GM13976 (cell line): ENCODE results near the gene DLST.

ENCODE experiments used
- DNase-seq: peaks from one replicate; pipeline ENCODE4 v3.0.0; 2012; ENCODE audit warnings: low spot score
- in situ Hi-C: fragments of 300-500 bp; cut with MboI; formaldehyde crosslinking; loops from one replicate; pipeline ENCODE4 v1.12.0; 2022; ENCODE audit warnings: low sequenced_read_pairs, mixed read lengths, inconsistent platforms; ENCODE audit not compliant: unreplicated experiment
- TF ChIP-seq, protein P1 (sequence below): IDR thresholded peaks from 2 replicates; pipeline ENCODE4 v1.5.1; 2012; ENCODE audit warnings: borderline replicate concordance, mild to moderate bottlenecking; ENCODE audit not compliant: insufficient read depth; ENCODE audit errors: extremely low read depth, missing control alignments, control extremely low read depth

The DLST gene

DNA sequence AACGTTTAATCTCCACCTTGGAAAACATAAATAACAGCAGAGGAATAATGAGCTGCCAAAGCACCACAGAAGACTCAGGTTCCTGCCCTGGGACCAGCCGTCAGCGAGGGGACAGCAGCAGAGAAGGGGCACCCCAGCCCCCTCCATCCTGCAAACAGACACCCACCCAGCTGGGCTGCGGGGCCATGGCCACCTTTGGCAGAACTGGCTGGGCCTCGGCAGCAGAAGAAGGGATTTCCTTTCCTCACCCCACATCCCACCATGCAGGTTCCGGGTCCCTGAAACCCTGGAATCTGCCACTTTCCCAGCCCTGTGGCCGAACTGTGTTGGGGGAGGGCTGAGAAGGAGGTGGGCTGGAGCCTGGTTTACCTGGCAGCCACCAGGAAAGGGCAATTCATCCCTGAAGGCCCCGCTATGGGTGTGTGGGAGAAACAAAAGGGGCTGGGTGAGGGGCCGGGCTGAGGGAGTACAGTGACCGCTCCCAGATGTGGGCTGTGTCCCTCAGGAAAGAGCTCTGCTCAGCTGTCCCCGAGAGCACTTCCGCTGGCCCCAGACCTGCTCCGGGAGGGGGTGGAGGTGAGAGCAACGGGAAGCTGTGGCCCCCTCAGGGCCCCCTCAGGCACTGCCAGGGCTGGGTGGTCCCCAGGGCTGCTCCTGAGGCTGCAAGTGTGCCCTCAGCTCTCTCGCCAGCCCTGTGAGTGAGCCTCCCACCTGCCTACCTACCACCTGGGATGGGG is 69.9 kb downstream of the DLST start:
- DNase-seq: no peak
- in situ Hi-C loops: no loop called here
- TF ChIP-seq, protein P1, sequence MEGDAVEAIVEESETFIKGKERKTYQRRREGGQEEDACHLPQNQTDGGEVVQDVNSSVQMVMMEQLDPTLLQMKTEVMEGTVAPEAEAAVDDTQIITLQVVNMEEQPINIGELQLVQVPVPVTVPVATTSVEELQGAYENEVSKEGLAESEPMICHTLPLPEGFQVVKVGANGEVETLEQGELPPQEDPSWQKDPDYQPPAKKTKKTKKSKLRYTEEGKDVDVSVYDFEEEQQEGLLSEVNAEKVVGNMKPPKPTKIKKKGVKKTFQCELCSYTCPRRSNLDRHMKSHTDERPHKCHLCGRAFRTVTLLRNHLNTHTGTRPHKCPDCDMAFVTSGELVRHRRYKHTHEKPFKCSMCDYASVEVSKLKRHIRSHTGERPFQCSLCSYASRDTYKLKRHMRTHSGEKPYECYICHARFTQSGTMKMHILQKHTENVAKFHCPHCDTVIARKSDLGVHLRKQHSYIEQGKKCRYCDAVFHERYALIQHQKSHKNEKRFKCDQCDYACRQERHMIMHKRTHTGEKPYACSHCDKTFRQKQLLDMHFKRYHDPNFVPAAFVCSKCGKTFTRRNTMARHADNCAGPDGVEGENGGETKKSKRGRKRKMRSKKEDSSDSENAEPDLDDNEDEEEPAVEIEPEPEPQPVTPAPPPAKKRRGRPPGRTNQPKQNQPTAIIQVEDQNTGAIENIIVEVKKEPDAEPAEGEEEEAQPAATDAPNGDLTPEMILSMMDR: no peak

DNA sequence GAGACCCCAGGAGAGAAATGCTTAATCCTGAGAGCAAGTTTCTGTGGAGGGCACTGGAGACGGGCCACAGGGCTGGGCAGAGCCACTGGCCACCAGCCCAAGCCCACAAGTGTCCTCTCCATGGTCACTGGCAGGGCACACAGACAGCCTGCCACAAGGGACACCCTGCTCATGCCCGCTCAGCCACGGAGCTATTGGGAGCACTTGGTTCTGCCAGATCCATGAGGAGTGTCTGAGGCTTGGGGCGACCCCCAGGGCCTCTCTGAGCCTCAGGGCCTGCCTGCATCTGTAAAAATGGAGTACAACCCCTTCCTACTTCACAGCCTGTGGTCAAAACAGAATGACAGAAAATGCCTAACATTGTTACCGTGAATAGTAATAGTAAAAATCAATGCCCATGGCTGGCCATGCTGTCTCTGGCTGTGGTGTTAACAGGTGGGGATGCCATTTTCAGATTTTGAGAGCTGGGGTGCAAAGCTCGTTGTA is 70.5 kb downstream of the DLST start:
- no peak for DNase-seq
- in situ Hi-C loops: no loop called here

DNA sequence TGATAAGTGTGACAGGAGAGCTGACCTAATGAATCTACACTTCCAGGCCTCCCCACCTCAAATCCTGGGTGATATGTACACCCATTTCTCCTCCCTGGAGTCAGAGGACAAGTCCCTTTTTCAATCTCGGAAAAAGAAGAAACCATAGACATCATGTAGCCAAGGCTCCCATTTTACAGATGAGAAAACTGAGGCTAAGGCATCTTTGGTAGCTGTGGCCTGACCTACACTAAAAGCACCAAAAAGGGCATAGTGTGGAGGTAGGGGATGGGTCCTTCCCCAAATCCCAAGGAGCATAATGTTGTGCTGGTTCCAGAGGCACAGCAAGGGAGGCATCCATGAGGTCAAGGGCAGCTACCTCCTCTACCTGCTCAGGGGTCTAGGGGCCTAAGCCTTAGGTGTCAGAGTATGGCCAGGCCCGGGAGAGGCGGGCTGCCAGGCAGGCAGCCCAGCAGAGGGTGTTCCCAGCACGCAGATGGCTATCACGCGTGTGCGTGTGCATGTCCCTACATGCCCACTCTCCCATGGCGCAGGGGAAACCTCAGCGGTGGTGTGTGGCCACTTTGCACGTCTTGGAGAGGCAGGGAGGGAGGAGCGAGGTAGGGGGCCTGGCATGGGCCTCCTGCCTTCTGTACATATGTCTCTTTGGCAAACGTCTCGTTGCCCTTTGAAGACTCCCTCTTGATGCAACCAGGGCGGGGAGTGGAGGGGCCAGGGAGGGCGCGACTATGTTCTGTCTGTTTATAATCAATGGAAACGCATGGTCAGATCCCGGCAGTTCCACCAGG is 71.2 kb downstream of the DLST start:
- DNase-seq: no peak
- TF ChIP-seq, protein P1: no peak
- in situ Hi-C loops: no loop called here

More for the DNA sequence above, 70.5 kb downstream of the DLST start:
- TF ChIP-seq, protein P1: no peak
